GM21390 (cell line): ENCODE results near the gene SEMA3F.

ENCODE experiments used
- ATAC-seq: cut with Tn5 transposase; IDR thresholded peaks from one replicate; pipeline ENCODE4 v1.9.1; 2021; ENCODE audit not compliant: unreplicated experiment

Gene SEMA3F

GRCh38 chr3:50155491-50155878 is 361 bp downstream of the SEMA3F start:
- ATAC-seq = no peak

GRCh38 chr3:50155891-50156290 is 767 bp downstream of the SEMA3F start:
- ATAC-seq = no peak

- no peak for ATAC-seq
These were observed 1.7 kb downstream of the SEMA3F start for GRCh38 chr3:50156549-50157493.

- ATAC-seq = no peak
These were observed 2.9 kb downstream of the SEMA3F start for GRCh38 chr3:50157827-50158529.

- no peak for ATAC-seq
These were observed 3.5 kb downstream of the SEMA3F start for GRCh38 chr3:50158530-50159146.

GRCh38 chr3:50160561-50160983 is 5.4 kb downstream of the SEMA3F start:
- no peak for ATAC-seq

- ATAC-seq = no peak
These were observed 6.2 kb downstream of the SEMA3F start for GRCh38 chr3:50161320-50161719.

- ATAC-seq = no peak
These were observed 7.1 kb downstream of the SEMA3F start for GRCh38 chr3:50162034-50162883.

GRCh38 chr3:50163572-50164455 is 8.7 kb downstream of the SEMA3F start:
- ATAC-seq = no peak

GRCh38 chr3:50164481-50164880 is 9.4 kb downstream of the SEMA3F start:
- no peak for ATAC-seq

GRCh38 chr3:50164984-50165909 is 10.1 kb downstream of the SEMA3F start:
- ATAC-seq = no peak

- ATAC-seq = no peak
These were observed 10.9 kb downstream of the SEMA3F start for GRCh38 chr3:50165910-50166538.

- no peak for ATAC-seq
These were observed 11.5 kb downstream of the SEMA3F start for GRCh38 chr3:50166620-50167019.

GRCh38 chr3:50167069-50167840 is 12.1 kb downstream of the SEMA3F start:
- no peak for ATAC-seq

- ATAC-seq = no peak
These were observed 12.7 kb downstream of the SEMA3F start for GRCh38 chr3:50167841-50168209.

- no peak for ATAC-seq
These were observed 13.3 kb downstream of the SEMA3F start for GRCh38 chr3:50168388-50168787.

GRCh38 chr3:50168791-50169190 is 13.7 kb downstream of the SEMA3F start:
- no peak for ATAC-seq
